GM19023 (cell line): ENCODE measurements around the gene FYB2.

ENCODE experiments used
- ATAC-seq: cut with Tn5 transposase; IDR thresholded peaks from one replicate; pipeline ENCODE4 v1.9.1; 2021; ENCODE audit warnings: mild to moderate bottlenecking, moderate library complexity; ENCODE audit not compliant: unreplicated experiment

The FYB2 gene

DNA sequence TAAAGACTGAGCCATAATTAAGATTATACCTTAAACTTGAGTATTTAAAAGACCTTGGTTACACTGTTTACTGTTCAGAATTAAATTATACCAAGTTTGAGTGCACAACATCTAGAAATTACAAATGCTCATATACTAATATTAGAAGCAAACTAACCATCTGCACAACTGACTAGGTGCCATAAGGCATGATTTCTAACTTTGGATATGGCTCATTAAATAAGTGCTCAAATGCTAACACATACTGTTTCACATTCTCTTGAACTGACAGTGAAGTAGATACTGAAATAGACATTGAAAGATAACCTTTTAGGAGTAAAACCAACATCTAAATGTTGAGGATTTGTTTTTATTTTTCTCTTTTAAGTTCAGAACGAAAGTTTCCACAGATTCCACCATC is 100.0 kb downstream of the FYB2 start:
- no peak for ATAC-seq

DNA sequence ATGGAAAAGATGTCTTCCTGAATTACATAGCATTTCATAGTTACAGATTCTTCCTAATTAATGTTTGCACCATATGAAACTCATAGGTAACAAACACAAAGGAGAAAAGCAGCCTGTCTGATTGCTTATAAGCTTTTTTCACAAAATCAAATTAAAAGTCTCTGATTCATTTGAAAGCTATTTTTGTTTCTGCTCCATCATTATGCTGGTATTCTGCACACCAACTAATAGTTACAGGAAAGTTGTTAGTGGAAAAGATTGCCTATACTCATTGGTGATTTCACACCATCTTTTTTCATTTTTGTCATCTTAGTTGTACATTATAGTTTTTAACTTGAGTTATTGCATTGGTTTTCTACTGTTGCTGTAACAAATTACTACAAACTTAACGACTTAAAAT is 104.0 kb downstream of the FYB2 start:
- ATAC-seq, result no peak

DNA sequence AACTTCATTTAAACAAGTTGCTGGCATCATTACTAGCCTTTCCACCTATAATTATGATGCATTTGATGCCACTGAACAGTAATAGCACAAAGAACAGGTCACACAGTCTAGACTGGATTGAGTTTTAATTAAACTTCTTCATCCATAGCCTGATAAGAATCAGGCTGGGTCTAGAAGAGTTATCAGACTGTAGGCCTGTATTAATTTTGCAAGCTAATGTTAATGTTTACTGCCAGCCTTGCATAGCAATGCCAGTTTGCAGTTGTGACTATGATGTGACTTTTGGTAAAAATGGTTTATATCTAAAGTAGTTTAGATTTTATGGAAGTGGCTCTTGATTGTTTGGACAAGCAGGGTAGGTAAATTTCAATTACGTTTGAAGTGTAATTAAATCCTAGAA is 106.1 kb downstream of the FYB2 start:
- no peak for ATAC-seq

DNA sequence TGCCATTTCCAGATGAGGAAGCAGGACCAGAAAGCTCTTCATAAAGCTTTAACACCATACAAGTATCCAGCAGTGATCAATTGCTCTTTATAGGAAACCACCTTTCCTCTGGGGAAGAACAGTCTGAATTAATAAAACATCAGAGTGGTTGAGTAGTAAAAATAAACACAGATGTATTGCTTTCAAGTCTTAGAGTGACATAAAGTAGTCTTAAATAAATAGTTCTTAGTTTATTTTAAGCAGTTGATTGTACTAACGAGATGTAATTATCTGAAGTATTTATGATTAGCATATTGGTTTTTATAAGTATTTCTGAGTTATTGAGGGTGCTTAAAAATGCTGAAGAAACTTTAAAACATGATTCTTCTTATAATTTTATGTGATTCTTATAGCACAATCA is 107.1 kb downstream of the FYB2 start:
- ATAC-seq, result no peak

DNA sequence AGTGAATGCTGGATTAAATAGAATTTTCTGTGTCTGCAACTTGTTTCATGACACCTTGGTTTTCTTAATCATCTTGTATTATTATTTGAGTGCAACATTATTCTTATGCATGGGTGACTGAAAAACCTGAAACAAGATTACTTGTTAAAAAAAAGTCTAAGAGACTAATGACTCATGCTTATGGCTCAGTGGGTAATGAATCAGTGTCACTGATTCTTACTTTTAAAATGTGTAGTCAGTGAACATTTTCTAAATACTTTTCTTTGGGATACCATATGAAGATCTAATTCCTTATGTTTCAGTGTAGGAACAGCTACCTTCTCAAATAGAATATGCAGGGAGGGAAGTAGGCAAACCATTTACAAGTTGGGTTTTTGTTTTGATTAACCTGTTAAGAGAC is 108.6 kb downstream of the FYB2 start:
- no peak for ATAC-seq

DNA sequence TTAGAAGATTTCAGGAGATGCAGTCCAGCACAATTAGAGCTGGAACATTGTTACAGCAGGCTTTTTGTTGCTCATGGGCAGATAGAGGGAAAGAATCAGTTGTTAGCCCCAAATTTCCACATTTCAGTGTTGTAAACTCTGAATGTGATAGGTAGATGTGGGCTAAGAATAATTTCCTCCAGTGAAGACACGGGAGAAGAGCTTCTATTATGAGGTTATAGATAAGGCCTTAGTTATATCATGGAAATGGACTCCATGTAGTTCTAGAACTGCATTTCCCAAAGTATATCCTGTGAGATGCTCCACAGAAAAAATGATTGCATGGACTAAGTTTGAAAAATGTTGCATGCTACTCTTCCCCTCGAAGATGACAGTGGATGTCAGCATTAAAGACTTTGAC is 109.2 kb downstream of the FYB2 start:
- ATAC-seq, result no peak

DNA sequence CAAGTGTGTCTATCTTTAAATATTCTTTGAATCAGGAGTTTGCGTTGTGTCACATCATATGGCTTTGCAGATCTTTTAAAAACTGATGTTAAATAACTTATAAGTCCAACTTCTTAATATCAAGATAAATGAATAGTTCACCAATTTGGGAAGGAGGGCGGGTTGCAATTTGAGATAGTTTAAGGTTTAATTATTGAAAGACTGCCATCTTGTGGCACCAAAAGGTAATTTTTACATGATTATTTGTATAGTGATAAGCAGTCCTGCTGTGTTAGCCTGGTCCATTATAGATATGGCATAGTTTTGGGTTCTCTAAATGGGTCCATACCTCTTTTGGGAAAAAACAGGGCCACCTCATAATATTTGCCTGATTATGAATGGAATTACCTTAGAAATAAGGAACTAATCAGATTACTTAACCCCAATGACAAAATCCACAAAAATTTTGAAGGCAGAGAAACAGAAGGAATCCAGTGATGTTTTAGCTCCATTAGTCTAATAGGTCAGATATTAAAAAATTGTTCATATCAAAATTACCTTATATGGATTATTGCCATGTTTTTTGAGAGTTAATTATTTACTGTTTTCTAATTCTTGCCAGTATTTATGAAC is 109.8 kb downstream of the FYB2 start:
- no peak for ATAC-seq

DNA sequence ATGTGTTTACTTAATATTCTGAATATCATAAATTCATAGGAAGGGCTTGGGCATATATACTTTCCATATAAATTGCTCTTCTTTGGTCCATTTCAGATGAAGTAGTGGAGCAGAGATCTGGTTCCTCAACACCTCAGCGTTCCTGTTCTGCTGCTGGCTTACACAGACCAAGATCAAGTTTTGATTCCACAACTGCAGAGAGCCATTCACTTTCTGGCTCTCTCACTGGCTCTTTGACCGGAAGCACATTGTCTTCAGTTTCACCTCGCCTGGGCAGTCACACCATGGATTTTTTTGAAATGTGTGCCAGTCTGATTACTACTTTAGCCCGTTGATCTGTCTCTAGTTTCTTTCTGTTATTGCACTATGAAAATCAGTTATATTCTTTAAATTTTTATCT is 111.8 kb downstream of the FYB2 start:
- ATAC-seq, result no peak

DNA sequence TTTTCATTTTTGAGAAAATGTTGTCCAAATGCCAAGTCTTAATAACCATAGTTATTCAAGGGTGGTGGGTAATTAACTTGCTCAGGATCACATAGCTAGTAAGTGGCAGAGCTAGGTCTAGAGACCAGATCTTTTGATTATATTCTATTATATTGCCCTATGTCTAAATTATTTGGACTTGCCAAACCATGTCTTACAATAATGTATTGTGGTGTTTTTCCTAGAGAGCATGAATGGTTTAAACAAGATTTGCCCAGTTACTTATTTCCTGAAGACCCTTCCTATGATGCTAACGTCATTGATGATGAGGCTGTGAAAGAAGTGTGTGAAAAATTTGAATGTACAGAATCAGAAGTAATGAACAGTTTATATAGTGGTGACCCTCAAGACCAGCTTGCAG is 115.5 kb downstream of the FYB2 start:
- no peak for ATAC-seq

DNA sequence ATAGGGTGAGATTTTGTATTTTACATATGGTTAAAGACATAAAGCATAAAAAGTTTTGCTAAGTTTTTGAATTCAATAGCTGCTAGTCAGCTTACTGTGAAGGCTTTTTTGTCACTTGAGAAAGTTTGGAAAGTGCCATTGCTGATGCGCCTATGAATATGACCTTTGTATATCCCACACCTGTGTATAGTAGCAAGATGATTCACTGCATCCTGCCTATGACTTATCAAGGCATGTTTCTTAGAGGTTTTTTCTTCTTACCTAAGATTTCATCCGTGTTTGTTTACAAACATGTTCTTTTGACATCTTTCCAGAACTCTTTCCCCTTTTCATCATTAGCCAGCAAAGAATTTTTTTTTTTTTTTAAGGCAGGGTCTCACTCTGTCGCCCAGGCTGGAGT is 122.5 kb downstream of the FYB2 start:
- ATAC-seq, result no peak

DNA sequence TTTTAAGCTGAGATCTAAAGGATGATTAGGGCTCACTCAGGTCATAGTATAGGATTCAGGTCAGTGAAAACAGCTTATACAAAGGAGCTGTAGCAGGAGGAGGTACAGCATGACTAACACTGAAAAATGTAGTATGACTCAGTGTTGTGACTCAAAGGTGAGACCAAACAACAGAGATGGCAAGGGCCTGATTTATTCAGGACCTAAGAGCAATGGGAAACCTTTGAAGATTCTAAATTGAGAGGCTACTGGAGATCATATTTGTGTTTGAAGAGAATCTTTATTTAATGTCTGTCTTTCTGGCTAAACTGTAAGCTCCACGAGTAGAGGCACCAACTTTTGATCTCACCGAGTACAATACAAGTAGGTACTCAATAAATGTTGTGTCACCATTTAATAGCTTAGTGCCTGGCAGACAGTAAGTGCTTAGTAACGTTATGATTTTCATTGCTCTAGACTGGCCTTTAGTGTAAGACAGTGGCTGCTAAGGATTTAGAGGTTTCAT is 130.6 kb downstream of the FYB2 start:
- ATAC-seq, result no peak

DNA sequence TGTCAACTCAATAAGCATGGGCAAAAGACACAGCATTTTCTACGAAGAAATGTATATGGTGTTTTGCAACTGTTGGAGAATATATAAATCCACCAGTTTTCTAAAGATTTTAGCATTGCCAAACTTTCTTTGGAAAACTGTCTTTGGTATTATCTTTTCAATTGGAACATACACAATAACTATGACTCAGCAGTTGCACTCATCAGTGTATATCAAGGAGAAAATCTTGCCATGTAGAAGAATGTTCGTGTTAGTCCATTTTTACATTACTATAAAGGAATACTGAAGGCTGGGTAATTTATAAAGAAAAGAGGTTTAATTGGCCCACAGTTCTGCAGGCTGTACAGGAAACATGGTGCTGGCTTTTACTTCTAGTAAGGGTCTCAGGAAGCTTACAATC is 133.0 kb downstream of the FYB2 start:
- ATAC-seq, result no peak

DNA sequence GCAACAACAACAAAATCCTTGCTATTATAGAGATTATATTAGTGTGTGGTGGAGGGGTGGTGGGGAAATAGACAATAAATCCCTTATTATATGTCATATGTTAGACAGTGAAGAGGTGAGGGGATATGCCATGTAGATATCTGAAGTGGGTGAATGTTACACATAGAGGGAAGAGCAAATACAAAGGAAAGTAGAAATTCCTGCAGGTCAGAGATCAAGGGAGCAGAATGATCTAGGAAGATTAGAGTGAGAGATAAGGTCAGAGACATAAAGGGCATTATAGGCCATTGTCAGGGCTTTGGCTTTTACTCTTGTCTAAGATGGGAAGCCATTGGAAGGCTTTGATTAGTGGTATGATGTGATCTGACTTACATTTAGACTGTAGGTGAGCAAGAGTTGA is 135.6 kb downstream of the FYB2 start:
- no peak for ATAC-seq

DNA sequence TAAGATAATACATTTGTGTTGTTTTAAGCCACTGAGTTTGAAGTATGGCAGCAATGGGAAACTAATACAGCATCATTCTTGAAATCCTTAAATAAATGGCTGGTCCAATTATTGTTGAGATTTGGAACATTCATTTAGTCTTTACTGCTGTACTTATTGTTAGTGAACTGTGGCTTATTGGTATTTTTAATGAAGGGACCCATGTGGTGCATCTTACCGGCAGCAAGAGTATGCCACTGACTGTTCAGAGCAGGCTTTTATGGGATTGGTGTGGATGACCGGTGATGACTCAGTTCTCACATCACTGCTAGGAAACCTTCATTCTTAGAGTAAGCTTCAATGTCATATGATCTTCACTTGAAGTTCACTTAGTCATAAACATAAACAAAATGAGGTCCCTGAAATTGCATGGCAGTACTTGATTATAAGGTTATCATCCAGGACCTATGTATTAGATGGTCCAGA is 142.6 kb downstream of the FYB2 start:
- no peak for ATAC-seq

DNA sequence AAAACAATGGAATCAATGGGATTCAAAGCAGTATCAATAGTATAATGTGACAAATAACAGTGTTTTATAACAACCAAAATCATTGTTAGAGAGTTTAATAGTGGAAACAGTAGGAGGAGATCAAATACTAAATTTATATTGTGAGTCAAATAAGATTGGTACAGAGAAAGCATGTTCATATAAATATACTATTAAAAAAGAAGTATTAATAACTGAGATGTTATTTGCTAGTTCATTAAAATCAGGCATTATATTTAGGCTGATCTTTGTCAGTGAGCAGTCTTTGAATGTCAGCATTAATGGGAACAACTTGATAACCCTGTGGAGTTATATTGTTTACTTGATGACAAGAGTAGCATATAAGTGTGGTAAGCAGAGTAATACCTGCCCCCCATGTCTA is 143.4 kb downstream of the FYB2 start:
- ATAC-seq, result no peak

DNA sequence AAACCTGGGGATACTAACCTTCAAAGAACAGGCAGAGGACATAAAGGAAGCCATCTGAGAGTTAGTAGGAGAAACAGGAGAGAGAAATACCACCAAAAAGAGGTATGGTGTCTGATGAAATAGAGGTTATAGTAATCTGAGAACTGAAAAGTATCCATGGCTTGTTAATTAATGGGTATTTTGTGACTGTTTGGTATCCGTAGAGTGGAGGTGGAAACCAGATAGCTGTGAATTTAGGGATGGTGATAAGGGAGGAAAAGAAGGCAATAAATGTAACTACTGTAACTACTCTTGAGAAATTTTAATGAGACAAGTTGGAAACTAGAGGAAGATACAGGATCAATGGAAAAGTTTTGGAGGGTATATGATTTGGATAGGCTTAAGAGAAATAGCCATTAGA is 146.6 kb downstream of the FYB2 start:
- ATAC-seq, result no peak

DNA sequence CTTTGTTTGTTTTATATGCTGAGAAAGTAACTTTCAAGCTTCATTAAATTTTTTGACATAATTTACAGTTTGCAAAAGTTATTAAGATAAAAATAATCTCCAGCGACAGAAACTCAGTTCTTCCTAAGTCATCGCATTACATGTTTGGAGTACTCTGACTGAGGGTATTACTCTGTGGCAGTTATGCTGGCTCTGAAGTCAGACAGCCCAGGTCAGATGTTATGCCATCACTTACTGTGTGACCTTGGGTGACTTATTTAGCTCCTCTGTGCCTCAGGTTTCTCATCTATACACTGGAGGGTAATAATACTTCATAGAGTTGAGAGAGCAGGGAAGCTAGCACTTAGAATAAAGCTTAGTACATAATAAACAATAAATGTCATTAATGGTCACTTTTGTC is 147.7 kb downstream of the FYB2 start:
- no peak for ATAC-seq

DNA sequence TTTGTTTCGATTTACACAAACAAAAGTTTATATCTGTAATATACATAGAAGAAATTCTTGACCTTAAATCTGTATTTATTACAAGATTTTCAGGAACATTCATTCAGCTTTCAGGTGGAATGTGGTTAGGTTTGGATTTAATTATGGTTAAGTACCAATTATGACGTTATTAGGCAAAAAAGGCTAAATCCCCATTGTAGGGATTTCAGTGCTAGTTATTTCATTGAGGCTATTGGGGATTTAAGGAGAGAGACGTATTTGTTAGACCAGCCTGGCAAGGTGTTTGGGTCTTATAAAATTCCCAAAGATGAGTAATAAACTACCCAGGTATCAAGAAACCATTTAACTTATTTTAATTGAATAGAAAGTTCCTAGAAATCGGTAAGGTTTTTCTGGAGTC is 148.1 kb downstream of the FYB2 start:
- ATAC-seq, result no peak

DNA sequence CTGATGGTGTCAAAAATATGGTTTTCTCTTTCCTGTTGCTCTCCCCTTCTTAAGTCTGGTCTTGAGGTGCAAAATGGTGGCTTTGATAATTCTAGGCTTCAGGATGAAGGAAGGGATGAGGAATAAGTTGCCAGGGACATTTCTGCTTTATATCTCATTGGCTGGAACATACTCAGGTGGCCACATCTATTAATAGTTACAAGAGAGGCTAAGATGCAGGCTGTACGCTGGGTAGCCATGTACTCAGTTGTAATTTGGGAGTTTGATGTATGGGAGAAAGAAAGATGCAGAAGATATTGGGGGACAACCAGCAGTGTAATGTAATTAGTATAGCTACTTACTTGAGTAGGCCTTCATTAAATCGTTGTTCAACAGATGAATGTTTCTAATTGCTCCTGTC is 148.9 kb downstream of the FYB2 start:
- no peak for ATAC-seq
